H1 (cell line): ENCODE results near the gene TSPAN1. TPM values are rescaled to one million over a fixed set of nuclear protein-coding genes. Genes with fewer than 3 reads are reported as not detected.

Experiments used
- CTCF ChIA-PET: fragments of 300-600 bp; sonication (Branson Sonifier 250); formaldehyde crosslinking; loops from one replicate; lab custom pipeline; 2021; ENCODE audit not compliant: partially characterized antibody; lab: Charles Lee
- POLR2A ChIA-PET: fragments of 300-600 bp; sonication (Branson Sonifier 250); formaldehyde crosslinking; loops from one replicate; lab custom pipeline; 2021; ENCODE audit warnings: inconsistent platforms; ENCODE audit not compliant: partially characterized antibody; lab: Charles Lee
- DNase-seq, 2 experiments: peaks; one replicate each; pipeline versions ENCODE4 v3.0.0 to v3.0.0-alpha.2; 2010 to 2022; ENCODE audit warnings: low spot score in 2 of 2, low read depth in 1 of 2, mixed read lengths in 1 of 2
- FAIRE-seq: peaks from 2 replicates; lab custom pipeline; 2011; peaks lifted over from hg19 to GRCh38; lab: Jason Lieb, UNC
- H2AFZ ChIP-seq: 2 replicates; pipeline ENCODE4 v1.8.1; 2012; ENCODE audit warnings: low read length, inconsistent platforms
- H2AK5ac ChIP-seq: 2 replicates; pipeline ENCODE4 v1.6.1; 2013; ENCODE audit warnings: low read depth, low read length
- H2BK120ac ChIP-seq: replicated peaks from 2 replicates; pipeline ENCODE3; 2013; ENCODE audit warnings: low read depth, low read length, inconsistent platforms
- H2BK12ac ChIP-seq: 2 replicates; pipeline ENCODE4 v1.6.1; 2013; ENCODE audit warnings: low read depth, low read length
- H2BK15ac ChIP-seq: 2 replicates; pipeline ENCODE4 v1.6.1; 2013; ENCODE audit warnings: low read length
- H2BK20ac ChIP-seq: 2 replicates; pipeline ENCODE4 v1.6.1; 2013; ENCODE audit warnings: low read length
- H2BK5ac ChIP-seq: 2 replicates; pipeline ENCODE4 v1.6.1; 2013; ENCODE audit warnings: low read depth, low read length
- H3K14ac ChIP-seq: 2 replicates; pipeline ENCODE4 v1.6.1; 2013; ENCODE audit warnings: inconsistent platforms; ENCODE audit not compliant: insufficient read length
- H3K18ac ChIP-seq: 2 replicates; pipeline ENCODE4 v1.6.1; 2013; ENCODE audit warnings: low read length; ENCODE audit errors: extremely low read depth
- H3K23ac ChIP-seq: 2 replicates; pipeline ENCODE4 v1.6.1; 2013; ENCODE audit warnings: inconsistent platforms; ENCODE audit not compliant: insufficient read length
- H3K23me2 ChIP-seq: 2 replicates; pipeline ENCODE4 v1.6.1; 2013; ENCODE audit warnings: low read depth, low read length
- H3K27ac ChIP-seq: 2 replicates; pipeline ENCODE4 v1.6.1; 2011; ENCODE audit warnings: low read depth, low read length, inconsistent platforms
- H3K27me3 ChIP-seq, 4 experiments: replicated peaks in 1 of 4; 1 replicate in 1 of 4; 2 replicates in 3 of 4; pipeline versions ENCODE4 v1.6.1 to v1.8.1; 2011 to 2013; ENCODE audit warnings: low read length in 3 of 4, mild to moderate bottlenecking in 3 of 4, inconsistent platforms in 2 of 4, mixed read lengths in 2 of 4, moderate library complexity in 1 of 4; ENCODE audit not compliant: control insufficient read depth in 3 of 4, insufficient read depth in 3 of 4; ENCODE audit errors: extremely low read depth in 1 of 4
- H3K36me3 ChIP-seq, 4 experiments: 2 replicates each; pipeline versions ENCODE4 v1.6.1 to v1.8.1; 2011 to 2013; ENCODE audit warnings: mild to moderate bottlenecking in 4 of 4, low read length in 3 of 4, moderate library complexity in 2 of 4, control low read depth in 1 of 4, inconsistent platforms in 1 of 4; ENCODE audit not compliant: insufficient read depth in 4 of 4, control insufficient read depth in 2 of 4
- H3K4ac ChIP-seq: replicated peaks from 2 replicates; pipeline ENCODE3; 2013; ENCODE audit warnings: low read length, low read depth, mixed read lengths, inconsistent platforms; ENCODE audit not compliant: insufficient read length
- H3K4me1 ChIP-seq, 4 experiments: replicated peaks in 1 of 4; 1 replicate in 1 of 4; 2 replicates in 3 of 4; pipeline versions ENCODE4 v1.6.1 to v1.8.1; 2011 to 2013; ENCODE audit warnings: low read length in 3 of 4, inconsistent platforms in 2 of 4, mixed read lengths in 1 of 4; ENCODE audit not compliant: insufficient read depth in 4 of 4, control insufficient read depth in 3 of 4
- H3K4me2 ChIP-seq, 2 experiments: 2 replicates each; pipeline versions ENCODE4 v1.6.1 to v1.8.1; 2011 to 2013; ENCODE audit warnings: low read depth in 2 of 2, low read length in 2 of 2, control low read depth in 1 of 2, inconsistent platforms in 1 of 2, mild to moderate bottlenecking in 1 of 2; ENCODE audit not compliant: insufficient read depth in 1 of 2
- H3K4me3 ChIP-seq, 4 experiments: fragments of 200-600, 300-600 bp in 1 of 4; sonication (generic), shearing (Covaris generic), sonication (Bioruptor Twin) in 1 of 4; 2 replicates each; pipeline versions ENCODE4 v1.5.1 to v1.8.1; 2011 to 2016; ENCODE audit warnings: low read length in 4 of 4, low read depth in 3 of 4, control low read depth in 2 of 4, inconsistent platforms in 2 of 4, mild to moderate bottlenecking in 2 of 4, mixed read lengths in 1 of 4, moderate library complexity in 1 of 4; ENCODE audit not compliant: insufficient read depth in 2 of 4; ENCODE audit errors: extremely low read depth in 1 of 4
- H3K56ac ChIP-seq: replicated peaks from 2 replicates; pipeline ENCODE3; 2013; ENCODE audit warnings: low read depth, mild to moderate bottlenecking, mixed read lengths, low read length, inconsistent platforms; ENCODE audit not compliant: insufficient read length
- H3K79me1 ChIP-seq: 2 replicates; pipeline ENCODE4 v1.6.1; 2013; ENCODE audit warnings: low read depth, low read length, control low read depth
- H3K79me2 ChIP-seq, 2 experiments: 2 replicates each; pipeline versions ENCODE4 v1.6.1 to v1.8.1; 2012 to 2013; ENCODE audit warnings: low read length in 2 of 2, mild to moderate bottlenecking in 2 of 2, inconsistent platforms in 1 of 2; ENCODE audit not compliant: insufficient read depth in 2 of 2, control insufficient read depth in 1 of 2
- H3K9ac ChIP-seq, 4 experiments: replicated peaks in 1 of 4; 1 replicate in 1 of 4; 2 replicates in 3 of 4; pipeline versions ENCODE4 v1.6.1 to v1.8.1; 2011 to 2013; ENCODE audit warnings: low read depth in 3 of 4, low read length in 3 of 4, control low read depth in 2 of 4, mild to moderate bottlenecking in 2 of 4, moderate library complexity in 2 of 4, inconsistent platforms in 1 of 4; ENCODE audit errors: extremely low read depth in 1 of 4
- H3K9me3 ChIP-seq, 2 experiments: 2 replicates each; pipeline versions ENCODE4 v1.6.1 to v1.8.1; 2012 to 2013; ENCODE audit warnings: mild to moderate bottlenecking in 2 of 2, moderate library complexity in 2 of 2, control low read depth in 1 of 2, inconsistent platforms in 1 of 2, low read depth in 1 of 2, low read length in 1 of 2, mixed read lengths in 1 of 2; ENCODE audit not compliant: insufficient read depth in 2 of 2
- H4K20me1 ChIP-seq, 2 experiments: replicated peaks in 1 of 2; 2 replicates each; pipeline versions ENCODE3 to v1.8.1; 2011 to 2013; ENCODE audit warnings: inconsistent platforms in 2 of 2, low read length in 2 of 2, mild to moderate bottlenecking in 1 of 2; ENCODE audit not compliant: insufficient read depth in 2 of 2, control insufficient read depth in 1 of 2
- H4K5ac ChIP-seq: 2 replicates; pipeline ENCODE4 v1.6.1; 2013; ENCODE audit warnings: low read length, low read depth, mixed read lengths, inconsistent platforms; ENCODE audit not compliant: insufficient read length
- H4K8ac ChIP-seq: 2 replicates; pipeline ENCODE4 v1.8.0; 2013; ENCODE audit warnings: mild to moderate bottlenecking, moderate library complexity, low read length, inconsistent platforms; ENCODE audit not compliant: insufficient read depth; ENCODE audit errors: extremely low read depth
- H4K91ac ChIP-seq: replicated peaks from 2 replicates; pipeline ENCODE3; 2013; ENCODE audit warnings: low read length, mixed read lengths, inconsistent platforms; ENCODE audit not compliant: insufficient read length
- CBX8 ChIP-seq: fragments of 300-800, 300-1000 bp; sonication (generic); IDR thresholded peaks from 2 replicates; pipeline ENCODE4 v1.7.1; 2016; ENCODE audit warnings: low read depth, low read length, borderline replicate concordance
- CTBP2 ChIP-seq: IDR thresholded peaks from 2 replicates; pipeline ENCODE4 v1.7.0; 2011; ENCODE audit warnings: borderline replicate concordance, mild to moderate bottlenecking, moderate library complexity, mixed read lengths, low read length; ENCODE audit not compliant: insufficient read depth, insufficient read length
- POU5F1 ChIP-seq: IDR thresholded peaks from 2 replicates; pipeline ENCODE4 v1.6.1; 2011; ENCODE audit warnings: low read depth, mild to moderate bottlenecking, low read length, moderate library complexity
- SP2 ChIP-seq: IDR thresholded peaks from 2 replicates; pipeline ENCODE4 v1.6.1; 2012; ENCODE audit warnings: mild to moderate bottlenecking, low read length, inconsistent platforms
- WGBS, 2 experiments: shearing (Covaris generic) in 1 of 2; methylation state at CpG; one replicate each; pipeline versions ENCODE4 v1.1.6 to v1.1.7; 2013 to 2015; ENCODE audit warnings: low lambda C conversion rate in 2 of 2, mixed read lengths in 2 of 2, inconsistent platforms in 1 of 2, low coverage in 1 of 2, missing lambda C conversion rate in 1 of 2; ENCODE audit not compliant: insufficient replicate concordance in 2 of 2, insufficient coverage in 1 of 2, insufficient read length in 1 of 2; ENCODE audit errors: extremely low coverage in 1 of 2, missing lambda C conversion rate in 1 of 2; 5-methylcytosine and 5-hydroxymethylcytosine counted together
- polyA plus RNA-seq, 7 experiments: library from polyadenylated mRNA; depleted of rRNA in 3 of 7; stranded (reverse) in 5 of 7; unstranded in 2 of 7; fragments of >200 nt in 5 of 7; fragments of 200-250 nt in 2 of 7; gene quantifications; 1 replicate in 5 of 7; 2 replicates in 1 of 7; 4 replicates in 1 of 7; pipeline versions ENCODE4 v1.2.1 to v1.2.3, GENCODE V29; 2011 to 2013; ENCODE audit warnings: missing spikeins in 2 of 7, mixed read lengths in 2 of 7
- total RNA-seq: library from RNA; stranded (reverse); fragmentation: NEBNext Ultra II Directional; extraction: Animal tissue kit (Norgen Biotek cat#: 25700); gene quantifications from 2 replicates; pipeline ENCODE4 v1.2.1, GENCODE V29; 2021

The TSPAN1 gene
- total and polyA plus RNA-seq, 2 of the 8 experiments (the other 6 are each of a cell fraction or from before 2014, with no cell fraction given): 0.05 TPM; not detected in 1

DNA sequence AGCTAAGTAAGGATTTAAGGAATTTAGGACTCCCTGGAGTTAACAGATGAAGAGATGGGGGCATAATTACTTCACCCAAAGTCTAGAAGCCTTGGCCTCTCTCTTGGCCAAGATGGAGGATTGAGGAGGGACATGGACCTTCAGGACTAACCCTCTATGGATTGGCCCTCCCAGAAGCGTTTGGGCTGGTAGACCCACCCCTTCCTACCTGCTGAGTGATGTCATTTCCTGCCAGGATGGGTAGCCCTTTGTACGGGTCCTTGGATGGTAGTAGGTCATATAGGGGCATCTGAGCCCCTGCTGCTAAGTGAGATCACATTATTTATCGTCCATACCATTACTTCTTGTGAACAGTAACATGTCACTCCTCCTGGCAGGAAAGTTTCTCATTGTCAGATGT, 45.9 kb downstream of the TSPAN1 start:
- TF ChIP-seq CTBP2 (no peak), SP2 (no peak), CBX8 (no peak), POU5F1 (no peak)
- H2BK20ac ChIP-seq: no peak overlapping the region
- no peak overlapping the region for H2BK120ac ChIP-seq
- H3K4ac ChIP-seq: no peak overlapping the region
- no peak for FAIRE-seq
- no peaks in the 10 kb centered on the region for H3K9me3 ChIP-seq
- ChIA-PET POLR2A (interaction anchor here (0.8 to 2.4 kb wide), 3 partner anchors 11 to 23 kb away, joined by 3 to 6 read pairs (median 5); partner anchors contain the start of genes LURAP1 and POMGNT1), CTCF (interaction anchor here (1.2 to 5.4 kb wide), 5 partner anchors 22 to 40 kb away, joined by 3 to 55 read pairs (median 5); partner anchors contain the start of genes POMGNT1 and RAD54L)
- no peak overlapping the region for H4K91ac ChIP-seq
- peaks cover 3 to 11% (median 7%) of the 10 kb centered on the region in 4 experiments; a peak in 6 of 7 replicates for H3K4me1 ChIP-seq
- H3K27me3 ChIP-seq: no peaks in the 10 kb centered on the region
- H3K27ac ChIP-seq: no peak overlapping the region
- no peak for DNase-seq
- H3K79me1 ChIP-seq: no peaks in the 10 kb centered on the region
- H3K23me2 ChIP-seq: no peaks in the 10 kb centered on the region
- H3K36me3 ChIP-seq: no peaks in the 10 kb centered on the region
- no peak overlapping the region for H2AK5ac ChIP-seq
- no peaks in the 10 kb centered on the region for H3K79me2 ChIP-seq
- H4K8ac ChIP-seq: no peak overlapping the region
- H3K4me2 ChIP-seq: no peak overlapping the region
- H2BK15ac ChIP-seq: no peak overlapping the region
- no peak overlapping the region for H4K5ac ChIP-seq
- H3K9ac ChIP-seq: no peak overlapping the region
- no peak overlapping the region for H3K4me3 ChIP-seq
- H2BK12ac ChIP-seq: peak overlapping the region; percentile 80; the same call in 1 of the 2 replicates
- H2AFZ ChIP-seq: no peak overlapping the region
- H3K14ac ChIP-seq: no peak overlapping the region
- no peak overlapping the region for H3K56ac ChIP-seq
- no peak overlapping the region for H3K18ac ChIP-seq
- H3K23ac ChIP-seq: no peak overlapping the region
- no peaks in the 10 kb centered on the region for H4K20me1 ChIP-seq
- 89% methylated on average over 3 of the region's 3 CpGs; no CpG with 5 or more reads in 1 of the 2 experiments for WGBS, 2 experiments
- no peak overlapping the region for H2BK5ac ChIP-seq
